Astrocyte (in vitro differentiated cells and primary cell): ENCODE measurements around the gene ANKRD23. TPM values are rescaled to one million over a fixed set of nuclear protein-coding genes. Genes with fewer than 3 reads are reported as not detected.

ENCODE experiments used
- DNase-seq: peaks from one replicate; pipeline ENCODE4 v3.0.0-alpha.2; 2010; ENCODE audit warnings: low read depth
- FAIRE-seq: peaks from 2 replicates; lab custom pipeline; 2011; peaks lifted over from hg19 to GRCh38; lab: Jason Lieb, UNC
- H2AFZ ChIP-seq: 2 replicates; pipeline ENCODE4 v1.6.0; 2012; ENCODE audit warnings: low read depth, low read length, inconsistent platforms
- H3K27ac ChIP-seq: 2 replicates; pipeline ENCODE4 v1.5.1; 2011; ENCODE audit warnings: low read depth, low read length, inconsistent platforms
- H3K27me3 ChIP-seq: 2 replicates; pipeline ENCODE4 v1.6.0; 2011; ENCODE audit warnings: low read length, inconsistent platforms; ENCODE audit not compliant: insufficient read depth
- H3K36me3 ChIP-seq: 2 replicates; pipeline ENCODE4 v1.5.1; 2011; ENCODE audit warnings: low read length, inconsistent platforms; ENCODE audit not compliant: insufficient read depth
- H3K4me1 ChIP-seq: 2 replicates; pipeline ENCODE4 v1.5.1; 2011; ENCODE audit warnings: low read length, inconsistent platforms; ENCODE audit not compliant: insufficient read depth
- H3K4me2 ChIP-seq: 2 replicates; pipeline ENCODE4 v1.6.0; 2012; ENCODE audit warnings: low read length, inconsistent platforms
- H3K4me3 ChIP-seq: 2 replicates; pipeline ENCODE4 v1.5.1; 2011; ENCODE audit warnings: low read depth, mild to moderate bottlenecking, low read length, inconsistent platforms; ENCODE audit not compliant: insufficient read depth
- H3K79me2 ChIP-seq: 2 replicates; pipeline ENCODE4 v1.6.0; 2012; ENCODE audit warnings: mild to moderate bottlenecking, low read length, inconsistent platforms; ENCODE audit not compliant: insufficient read depth
- H3K9ac ChIP-seq: 2 replicates; pipeline ENCODE4 v1.6.0; 2012; ENCODE audit warnings: mild to moderate bottlenecking, low read length, inconsistent platforms
- H3K9me3 ChIP-seq: 2 replicates; pipeline ENCODE4 v1.5.1; 2012; ENCODE audit warnings: low read depth, mild to moderate bottlenecking, low read length, inconsistent platforms; ENCODE audit not compliant: insufficient read depth
- H4K20me1 ChIP-seq: 2 replicates; pipeline ENCODE4 v1.6.0; 2012; ENCODE audit warnings: low read length, inconsistent platforms; ENCODE audit not compliant: insufficient read depth
- H3K27ac Mint-ChIP-seq: one replicate; pipeline ENCODE4 v1.8.0; 2021; ENCODE audit warnings: mild to moderate bottlenecking, mixed read lengths; ENCODE audit not compliant: unreplicated experiment
- H3K27me3 Mint-ChIP-seq: one replicate; pipeline ENCODE4 v1.8.0; 2021; ENCODE audit warnings: low read depth, mixed read lengths; ENCODE audit not compliant: unreplicated experiment
- H3K36me3 Mint-ChIP-seq: one replicate; pipeline ENCODE4 v1.8.0; 2021; ENCODE audit warnings: low read depth, mixed read lengths; ENCODE audit not compliant: unreplicated experiment
- H3K4me1 Mint-ChIP-seq: one replicate; pipeline ENCODE4 v1.8.0; 2021; ENCODE audit warnings: low read depth, mixed read lengths; ENCODE audit not compliant: unreplicated experiment
- H3K4me3 Mint-ChIP-seq: one replicate; pipeline ENCODE4 v1.8.0; 2021; ENCODE audit warnings: mild to moderate bottlenecking, moderate library complexity, mixed read lengths; ENCODE audit not compliant: unreplicated experiment
- H3K9me3 Mint-ChIP-seq: one replicate; pipeline ENCODE4 v1.8.0; 2021; ENCODE audit warnings: mild to moderate bottlenecking, mixed read lengths; ENCODE audit not compliant: unreplicated experiment
- EZH2 ChIP-seq: IDR thresholded peaks from 2 replicates; pipeline ENCODE4 v1.6.1; 2012; ENCODE audit warnings: mild to moderate bottlenecking, low read length, inconsistent platforms; ENCODE audit not compliant: insufficient read depth
- total RNA-seq: library from RNA; stranded (reverse); gene quantifications from 2 replicates; pipeline ENCODE4 v1.2.1, GENCODE V29; 2021
- TF ChIP-seq, protein P1 (sequence below): IDR thresholded peaks from 2 replicates; pipeline ENCODE4 v1.5.1; 2011; ENCODE audit warnings: low read depth, mild to moderate bottlenecking, inconsistent platforms, low read length, moderate library complexity; ENCODE audit not compliant: insufficient read depth

ANKRD23 gene
- total RNA-seq, 1 donor from 2014 or later: 2.5 TPM

DNA sequence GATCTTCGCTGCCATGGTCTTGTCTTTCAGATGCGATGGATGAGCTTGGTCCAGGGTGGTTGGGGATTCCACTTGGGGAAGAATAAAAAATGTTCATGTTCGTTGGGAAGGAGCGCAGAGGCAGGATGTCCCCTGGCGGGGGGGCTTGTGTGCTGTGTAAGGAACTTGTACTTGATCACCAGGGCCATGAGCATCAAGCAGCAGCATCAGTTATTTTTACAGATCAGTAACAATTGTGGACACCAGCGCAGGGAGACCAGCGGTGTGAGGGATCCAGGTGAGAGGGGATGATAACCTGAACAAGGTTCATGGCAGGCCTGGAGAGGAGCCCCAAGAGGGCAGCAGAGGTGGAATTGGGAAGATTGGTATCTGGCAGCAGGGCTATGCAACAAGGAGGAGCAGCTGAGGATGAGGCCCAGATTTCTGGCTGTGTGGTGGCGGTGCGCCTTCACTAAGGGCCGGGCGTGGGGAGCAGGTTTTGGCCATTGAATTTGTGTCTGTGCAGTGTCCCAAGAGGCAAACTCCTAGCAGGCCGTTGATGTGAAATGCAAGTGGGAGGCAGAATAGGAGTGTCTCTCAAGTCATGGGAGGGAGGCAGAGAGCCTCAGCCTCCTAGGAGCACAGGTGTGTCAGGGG lies 23.8 kb downstream of the ANKRD23 start:
- no peak overlapping the region for H3K9ac ChIP-seq
- H2AFZ ChIP-seq: no peak overlapping the region
- no peak overlapping the region for H3K27ac Mint-ChIP-seq
- peaks cover 14% of the 10 kb centered on the region for H3K4me1 ChIP-seq
- H3K4me1 Mint-ChIP-seq: peaks cover 6% of the 10 kb centered on the region
- no peaks in the 10 kb centered on the region for H3K36me3 ChIP-seq
- no peak for DNase-seq
- no peak overlapping the region for H3K4me3 Mint-ChIP-seq
- no peak overlapping the region for H3K4me3 ChIP-seq
- peaks cover 10% of the 10 kb centered on the region for H3K79me2 ChIP-seq
- no peak overlapping the region for H3K27ac ChIP-seq
- no peaks in the 10 kb centered on the region for H3K9me3 ChIP-seq
- peaks cover 5% of the 10 kb centered on the region for H3K36me3 Mint-ChIP-seq
- H3K9me3 Mint-ChIP-seq: no peaks in the 10 kb centered on the region
- H3K4me2 ChIP-seq: no peak overlapping the region
- H3K27me3 ChIP-seq: no peaks in the 10 kb centered on the region
- no peak for TF ChIP-seq EZH2
- TF ChIP-seq, protein P1, sequence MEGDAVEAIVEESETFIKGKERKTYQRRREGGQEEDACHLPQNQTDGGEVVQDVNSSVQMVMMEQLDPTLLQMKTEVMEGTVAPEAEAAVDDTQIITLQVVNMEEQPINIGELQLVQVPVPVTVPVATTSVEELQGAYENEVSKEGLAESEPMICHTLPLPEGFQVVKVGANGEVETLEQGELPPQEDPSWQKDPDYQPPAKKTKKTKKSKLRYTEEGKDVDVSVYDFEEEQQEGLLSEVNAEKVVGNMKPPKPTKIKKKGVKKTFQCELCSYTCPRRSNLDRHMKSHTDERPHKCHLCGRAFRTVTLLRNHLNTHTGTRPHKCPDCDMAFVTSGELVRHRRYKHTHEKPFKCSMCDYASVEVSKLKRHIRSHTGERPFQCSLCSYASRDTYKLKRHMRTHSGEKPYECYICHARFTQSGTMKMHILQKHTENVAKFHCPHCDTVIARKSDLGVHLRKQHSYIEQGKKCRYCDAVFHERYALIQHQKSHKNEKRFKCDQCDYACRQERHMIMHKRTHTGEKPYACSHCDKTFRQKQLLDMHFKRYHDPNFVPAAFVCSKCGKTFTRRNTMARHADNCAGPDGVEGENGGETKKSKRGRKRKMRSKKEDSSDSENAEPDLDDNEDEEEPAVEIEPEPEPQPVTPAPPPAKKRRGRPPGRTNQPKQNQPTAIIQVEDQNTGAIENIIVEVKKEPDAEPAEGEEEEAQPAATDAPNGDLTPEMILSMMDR: no peak
- H3K27me3 Mint-ChIP-seq: peaks cover 7% of the 10 kb centered on the region
- peaks cover 68% of the 10 kb centered on the region for H4K20me1 ChIP-seq
- FAIRE-seq: no peak

GRCh38 chr2:96819128-96819875 lies 24.5 kb downstream of the ANKRD23 start:
- peaks cover 10% of the 10 kb centered on the region for H3K79me2 ChIP-seq
- H3K9me3 Mint-ChIP-seq: no peaks in the 10 kb centered on the region
- no peak overlapping the region for H3K27ac ChIP-seq
- H3K4me1 Mint-ChIP-seq: peaks cover 6% of the 10 kb centered on the region
- peaks cover 14% of the 10 kb centered on the region for H3K4me1 ChIP-seq
- peak overlapping the region; percentile 40 for H3K4me3 Mint-ChIP-seq
- no peak overlapping the region for H2AFZ ChIP-seq
- H3K27me3 Mint-ChIP-seq: peaks cover 7% of the 10 kb centered on the region
- H3K9ac ChIP-seq: no peak overlapping the region
- no peak overlapping the region for H3K4me3 ChIP-seq
- TF ChIP-seq, protein P1: no peak
- no peak for TF ChIP-seq EZH2
- H3K36me3 ChIP-seq: no peaks in the 10 kb centered on the region
- no peaks in the 10 kb centered on the region for H3K27me3 ChIP-seq
- DNase-seq (no peak), FAIRE-seq (no peak)
- no peak overlapping the region for H3K27ac Mint-ChIP-seq
- H4K20me1 ChIP-seq: peaks cover 61% of the 10 kb centered on the region
- no peak overlapping the region for H3K4me2 ChIP-seq
- H3K36me3 Mint-ChIP-seq: peaks cover 5% of the 10 kb centered on the region
- no peaks in the 10 kb centered on the region for H3K9me3 ChIP-seq
